ENCODE measurements around the gene ERC1.
A peak's percentile ranks its signal among the peaks of the same experiment; 100 is the strongest.

The ERC1 gene

GRCh38 chr12:1419849-1420371, 428.9 kb downstream of the ERC1 start:
- Histone ChIP-seq H3K9ac (ENCODE audit: low read length) (no peak overlapping the region), H3K27ac (ENCODE audit: low read depth, low read length) (peak overlapping the region; percentile 43; the same call in 1 of the 2 replicates), H3K4me1 (ENCODE audit: control insufficient read depth, insufficient read depth, low read length) (peaks cover 14% of the 10 kb centered on the region; the same call in 1 of the 2 replicates), H3K27me3 (ENCODE audit: control insufficient read depth, insufficient read depth, low read length) (peaks cover 36% of the 10 kb centered on the region; the same call in 1 of the 2 replicates), H3K4me3 (ENCODE audit: low read depth, low read length) (no peak overlapping the region), H3K9me3 (ENCODE audit: control insufficient read depth, insufficient read depth, low read depth, low read length) (peaks cover 19% of the 10 kb centered on the region), H3K36me3 (ENCODE audit: control insufficient read depth, insufficient read depth, low read length) (peaks cover 5% of the 10 kb centered on the region)

- Histone ChIP-seq H3K36me3 (ENCODE audit: control insufficient read depth, insufficient read depth, low read length) (peaks cover 5% of the 10 kb centered on the region), H3K4me3 (ENCODE audit: low read depth, low read length) (no peak overlapping the region), H3K27ac (ENCODE audit: low read depth, low read length) (no peak overlapping the region), H3K27me3 (ENCODE audit: control insufficient read depth, insufficient read depth, low read length) (peaks cover 31% of the 10 kb centered on the region; the same call in 1 of the 2 replicates), H3K9ac (ENCODE audit: low read length) (no peak overlapping the region), H3K4me1 (ENCODE audit: control insufficient read depth, insufficient read depth, low read length) (peaks cover 14% of the 10 kb centered on the region; the same call in 1 of the 2 replicates), H3K9me3 (ENCODE audit: control insufficient read depth, insufficient read depth, low read depth, low read length) (peaks cover 19% of the 10 kb centered on the region)
These were observed 430.2 kb downstream of the ERC1 start for GRCh38 chr12:1421091-1421846.

GRCh38 chr12:1422604-1423315, 431.7 kb downstream of the ERC1 start:
- H3K4me3 ChIP-seq (ENCODE audit: low read depth, low read length) = no peak overlapping the region
- H3K4me1 ChIP-seq (ENCODE audit: control insufficient read depth, insufficient read depth, low read length) = peaks cover 7% of the 10 kb centered on the region; the same call in 1 of the 2 replicates
- H3K9ac ChIP-seq (ENCODE audit: low read length) = no peak overlapping the region
- H3K36me3 ChIP-seq (ENCODE audit: control insufficient read depth, insufficient read depth, low read length) = peaks cover 5% of the 10 kb centered on the region
- H3K27me3 ChIP-seq (ENCODE audit: control insufficient read depth, insufficient read depth, low read length) = peaks cover 20% of the 10 kb centered on the region; the same call in 1 of the 2 replicates
- H3K27ac ChIP-seq (ENCODE audit: low read depth, low read length) = no peak overlapping the region
- H3K9me3 ChIP-seq (ENCODE audit: control insufficient read depth, insufficient read depth, low read depth, low read length) = peaks cover 19% of the 10 kb centered on the region

- H3K9me3 ChIP-seq (ENCODE audit: control insufficient read depth, insufficient read depth, low read depth, low read length) = peaks cover 19% of the 10 kb centered on the region
- peaks cover 2% of the 10 kb centered on the region; the same call in 1 of the 2 replicates for H3K4me1 ChIP-seq (ENCODE audit: control insufficient read depth, insufficient read depth, low read length)
- no peak overlapping the region for H3K4me3 ChIP-seq (ENCODE audit: low read depth, low read length)
- no peak overlapping the region for H3K27ac ChIP-seq (ENCODE audit: low read depth, low read length)
- peaks cover 5% of the 10 kb centered on the region for H3K36me3 ChIP-seq (ENCODE audit: control insufficient read depth, insufficient read depth, low read length)
- H3K27me3 ChIP-seq (ENCODE audit: control insufficient read depth, insufficient read depth, low read length) = peaks cover 5% of the 10 kb centered on the region; the same call in 1 of the 2 replicates
- no peak overlapping the region for H3K9ac ChIP-seq (ENCODE audit: low read length)
These were observed 433.8 kb downstream of the ERC1 start for GRCh38 chr12:1424674-1425395.

- Histone ChIP-seq H3K9ac (ENCODE audit: low read length) (no peak overlapping the region), H3K9me3 (ENCODE audit: control insufficient read depth, insufficient read depth, low read depth, low read length) (peaks cover 19% of the 10 kb centered on the region), H3K27me3 (ENCODE audit: control insufficient read depth, insufficient read depth, low read length) (peaks cover 5% of the 10 kb centered on the region; the same call in 1 of the 2 replicates), H3K27ac (ENCODE audit: low read depth, low read length) (no peak overlapping the region), H3K36me3 (ENCODE audit: control insufficient read depth, insufficient read depth, low read length) (peaks cover 5% of the 10 kb centered on the region), H3K4me3 (ENCODE audit: low read depth, low read length) (no peak overlapping the region), H3K4me1 (ENCODE audit: control insufficient read depth, insufficient read depth, low read length) (no peaks in the 10 kb centered on the region)
These were observed 434.3 kb downstream of the ERC1 start for GRCh38 chr12:1425396-1425729.

- Histone ChIP-seq H3K4me3 (ENCODE audit: low read depth, low read length) (no peak overlapping the region), H3K27me3 (ENCODE audit: control insufficient read depth, insufficient read depth, low read length) (no peaks in the 10 kb centered on the region), H3K9me3 (ENCODE audit: control insufficient read depth, insufficient read depth, low read depth, low read length) (no peaks in the 10 kb centered on the region), H3K9ac (ENCODE audit: low read length) (no peak overlapping the region), H3K4me1 (ENCODE audit: control insufficient read depth, insufficient read depth, low read length) (no peaks in the 10 kb centered on the region), H3K36me3 (ENCODE audit: control insufficient read depth, insufficient read depth, low read length) (no peaks in the 10 kb centered on the region), H3K27ac (ENCODE audit: low read depth, low read length) (no peak overlapping the region)
These were observed 437.6 kb downstream of the ERC1 start for GRCh38 chr12:1428671-1429070.

- Histone ChIP-seq H3K4me1 (ENCODE audit: control insufficient read depth, insufficient read depth, low read length) (no peaks in the 10 kb centered on the region), H3K27ac (ENCODE audit: low read depth, low read length) (no peak overlapping the region), H3K36me3 (ENCODE audit: control insufficient read depth, insufficient read depth, low read length) (no peaks in the 10 kb centered on the region), H3K9me3 (ENCODE audit: control insufficient read depth, insufficient read depth, low read depth, low read length) (no peaks in the 10 kb centered on the region), H3K9ac (ENCODE audit: low read length) (no peak overlapping the region), H3K27me3 (ENCODE audit: control insufficient read depth, insufficient read depth, low read length) (no peaks in the 10 kb centered on the region), H3K4me3 (ENCODE audit: low read depth, low read length) (no peak overlapping the region)
These were observed 439.0 kb downstream of the ERC1 start for GRCh38 chr12:1429980-1430379.

- H3K4me3 ChIP-seq (ENCODE audit: low read depth, low read length) = no peak overlapping the region
These were observed 443.4 kb downstream of the ERC1 start for GRCh38 chr12:1434296-1434955.

GRCh38 chr12:1435044-1435443, 444.0 kb downstream of the ERC1 start:
- H3K9ac ChIP-seq (ENCODE audit: low read length) = no peak overlapping the region
- no peak overlapping the region for H3K27ac ChIP-seq (ENCODE audit: low read depth, low read length)
- H3K27me3 ChIP-seq (ENCODE audit: control insufficient read depth, insufficient read depth, low read length) = no peaks in the 10 kb centered on the region
- H3K4me3 ChIP-seq (ENCODE audit: low read depth, low read length) = no peak overlapping the region
- no peaks in the 10 kb centered on the region for H3K9me3 ChIP-seq (ENCODE audit: control insufficient read depth, insufficient read depth, low read depth, low read length)
- H3K4me1 ChIP-seq (ENCODE audit: control insufficient read depth, insufficient read depth, low read length) = no peaks in the 10 kb centered on the region
- H3K36me3 ChIP-seq (ENCODE audit: control insufficient read depth, insufficient read depth, low read length) = no peaks in the 10 kb centered on the region

More at GRCh38 chr12:1434296-1434955, 443.4 kb downstream of the ERC1 start:
- no peak overlapping the region for H3K9ac ChIP-seq (ENCODE audit: low read length)
- H3K27me3 ChIP-seq (ENCODE audit: control insufficient read depth, insufficient read depth, low read length) = no peaks in the 10 kb centered on the region
- H3K27ac ChIP-seq (ENCODE audit: low read depth, low read length) = no peak overlapping the region
- no peaks in the 10 kb centered on the region for H3K4me1 ChIP-seq (ENCODE audit: control insufficient read depth, insufficient read depth, low read length)
- H3K9me3 ChIP-seq (ENCODE audit: control insufficient read depth, insufficient read depth, low read depth, low read length) = no peaks in the 10 kb centered on the region
- no peaks in the 10 kb centered on the region for H3K36me3 ChIP-seq (ENCODE audit: control insufficient read depth, insufficient read depth, low read length)

- no peak overlapping the region for H3K4me3 ChIP-seq (ENCODE audit: low read depth, low read length)
These were observed 444.4 kb downstream of the ERC1 start for GRCh38 chr12:1435456-1435855.

More at GRCh38 chr12:1435456-1435855, 444.4 kb downstream of the ERC1 start:
- Histone ChIP-seq H3K27me3 (ENCODE audit: control insufficient read depth, insufficient read depth, low read length) (no peaks in the 10 kb centered on the region), H3K9ac (ENCODE audit: low read length) (no peak overlapping the region), H3K4me1 (ENCODE audit: control insufficient read depth, insufficient read depth, low read length) (no peaks in the 10 kb centered on the region), H3K36me3 (ENCODE audit: control insufficient read depth, insufficient read depth, low read length) (no peaks in the 10 kb centered on the region), H3K9me3 (ENCODE audit: control insufficient read depth, insufficient read depth, low read depth, low read length) (no peaks in the 10 kb centered on the region), H3K27ac (ENCODE audit: low read depth, low read length) (no peak overlapping the region)

All from HUES6 (cell line).